ENCODE measurements around the gene SERTAD4.
A peak's percentile ranks its signal among the peaks of the same experiment; 100 is the strongest.

Gene SERTAD4

DNA sequence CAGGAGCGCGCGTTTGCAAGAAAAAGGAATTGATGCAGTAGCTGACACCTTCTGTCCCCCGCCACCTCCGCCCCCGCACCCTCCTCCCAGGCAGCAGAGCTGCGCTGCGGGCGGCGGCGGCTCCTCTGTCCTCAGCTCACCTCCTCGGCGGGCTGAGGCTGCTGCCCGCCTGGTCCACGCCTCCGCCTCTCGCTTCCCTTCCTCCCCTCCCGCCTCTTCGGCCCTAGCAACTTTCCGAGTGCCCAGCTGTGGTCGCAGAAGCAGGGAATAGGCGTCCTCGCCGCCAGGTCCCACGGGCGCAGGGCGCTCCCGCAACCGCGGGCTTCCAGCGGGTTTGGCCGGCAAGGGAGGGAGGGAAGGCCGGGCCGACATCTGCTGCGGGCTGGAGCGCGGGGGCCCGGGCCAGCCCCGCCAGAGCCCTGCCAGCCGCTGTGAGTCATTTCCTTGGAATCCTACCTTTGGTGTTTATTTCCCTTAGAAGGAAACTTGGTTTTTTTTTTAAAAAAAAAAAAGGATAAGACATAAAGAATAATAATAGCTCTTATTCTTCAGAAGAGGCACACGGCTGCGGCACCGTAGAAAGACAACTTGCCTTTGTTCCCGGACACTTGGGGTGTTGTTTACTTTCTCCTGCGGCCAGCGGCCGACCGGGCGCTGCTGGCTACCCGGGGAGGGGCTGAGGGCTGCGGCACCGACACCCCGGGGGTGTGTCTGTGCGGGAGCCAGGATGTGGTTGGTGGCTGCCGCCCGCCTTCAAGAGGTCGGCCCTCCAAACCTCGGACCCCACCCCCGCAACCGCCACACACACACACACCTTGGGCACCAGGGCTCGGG is 1.1 kb downstream of the SERTAD4 start:
- DNase-seq: peak; percentile 67

DNA sequence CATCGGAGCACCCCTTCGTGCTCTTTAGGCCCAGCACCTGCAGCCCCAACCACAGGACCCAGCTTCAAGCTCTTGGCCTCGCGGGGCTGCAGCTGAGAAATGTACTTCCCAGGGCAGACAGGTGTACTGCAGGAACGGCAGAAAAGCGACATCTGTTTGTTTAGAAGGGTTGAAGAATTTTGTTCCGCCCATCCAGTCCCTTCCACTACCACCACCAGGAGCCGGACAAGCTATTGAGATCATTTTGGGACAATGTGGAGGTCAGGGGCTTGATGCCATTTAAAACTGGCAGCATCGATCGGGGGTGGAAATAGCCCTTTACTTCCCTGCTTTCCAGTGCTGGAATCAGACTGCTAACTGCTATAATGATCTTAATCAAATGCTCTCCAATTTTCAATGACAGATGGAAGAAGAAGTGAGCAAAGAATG is 1.7 kb downstream of the SERTAD4 start:
- no peak for DNase-seq

DNA sequence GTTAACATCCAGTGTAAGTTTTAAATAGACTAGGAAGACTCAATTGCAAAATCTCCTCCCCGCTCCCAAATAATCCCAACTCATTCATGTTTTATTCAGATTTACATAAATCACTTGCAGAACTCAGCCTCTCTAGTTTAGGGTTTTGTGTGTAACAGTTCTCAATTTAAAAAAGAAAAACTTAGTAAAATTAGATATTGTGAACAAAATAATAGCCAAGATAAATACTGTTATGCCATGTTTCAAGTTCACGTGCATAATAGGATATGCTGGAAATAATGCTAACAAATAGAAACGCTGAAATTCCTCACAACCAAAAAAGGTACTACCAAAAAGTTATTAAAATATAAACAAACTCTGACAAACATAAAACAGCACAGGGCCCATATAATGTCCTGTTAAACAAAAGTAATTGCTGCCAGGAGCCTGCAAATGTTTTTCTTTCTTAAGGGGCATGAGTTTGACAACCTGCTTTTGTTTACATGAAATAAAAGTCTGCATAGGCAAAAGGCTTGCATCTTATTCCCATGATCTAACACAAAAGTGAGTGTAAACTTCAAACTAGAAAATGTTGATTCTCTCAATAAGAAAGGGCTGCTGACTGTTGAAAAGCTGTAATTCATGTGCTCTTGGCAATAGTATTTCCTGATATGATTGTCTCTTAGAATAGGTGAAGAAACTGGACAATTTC is 2.9 kb downstream of the SERTAD4 start:
- DNase-seq: no peak

DNA sequence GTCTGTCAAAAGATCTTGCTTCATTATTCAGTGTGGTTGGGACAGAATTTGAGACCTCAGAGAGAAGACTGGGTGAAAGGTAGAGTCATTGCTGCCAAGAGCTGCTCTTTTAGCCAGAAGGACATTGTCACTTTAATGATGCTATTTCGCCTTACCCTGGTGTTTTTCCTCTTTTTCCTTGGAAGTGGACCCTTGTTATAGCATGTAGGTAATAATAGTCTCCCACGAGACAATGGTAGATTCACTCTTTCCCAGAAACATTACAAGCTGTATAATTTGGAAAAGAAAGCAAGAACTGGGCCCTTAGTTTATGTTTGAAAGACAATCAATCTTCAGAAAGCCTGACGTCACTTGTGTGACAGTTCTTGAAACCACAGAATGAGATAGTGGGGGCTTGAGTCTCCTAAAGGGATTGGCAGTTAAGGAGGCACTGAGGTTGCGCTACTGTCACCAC is 3.8 kb downstream of the SERTAD4 start:
- no peak for DNase-seq

DNA sequence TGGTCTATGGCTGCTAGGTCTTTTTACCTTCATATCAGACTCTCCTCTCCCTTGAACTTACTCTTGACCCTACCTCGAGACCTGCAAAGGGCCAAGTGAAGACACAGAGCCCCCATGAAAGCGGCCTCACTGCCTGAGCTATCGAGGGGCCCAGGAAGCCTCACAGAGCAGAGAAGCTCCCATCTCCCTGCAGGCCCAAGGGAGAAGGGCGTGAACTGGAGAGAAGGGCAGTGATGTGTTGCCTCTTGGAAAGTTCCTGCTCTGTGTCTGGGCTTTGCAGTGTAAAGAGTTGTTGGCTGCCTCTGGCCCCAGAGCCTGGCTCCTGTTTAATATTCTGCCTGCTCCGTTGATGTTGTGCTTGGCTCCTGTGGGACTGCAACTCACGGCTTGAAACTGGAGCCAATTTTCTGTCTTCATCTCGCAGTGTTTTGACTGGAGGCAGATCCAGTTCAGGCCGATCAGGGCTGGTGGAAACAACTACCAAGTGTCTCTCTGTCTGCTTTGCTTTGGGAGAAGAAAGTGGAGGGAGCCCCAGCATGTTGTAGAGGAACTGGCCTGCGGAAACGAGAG is 4.3 kb downstream of the SERTAD4 start:
- peak; percentile 53 for DNase-seq

DNA sequence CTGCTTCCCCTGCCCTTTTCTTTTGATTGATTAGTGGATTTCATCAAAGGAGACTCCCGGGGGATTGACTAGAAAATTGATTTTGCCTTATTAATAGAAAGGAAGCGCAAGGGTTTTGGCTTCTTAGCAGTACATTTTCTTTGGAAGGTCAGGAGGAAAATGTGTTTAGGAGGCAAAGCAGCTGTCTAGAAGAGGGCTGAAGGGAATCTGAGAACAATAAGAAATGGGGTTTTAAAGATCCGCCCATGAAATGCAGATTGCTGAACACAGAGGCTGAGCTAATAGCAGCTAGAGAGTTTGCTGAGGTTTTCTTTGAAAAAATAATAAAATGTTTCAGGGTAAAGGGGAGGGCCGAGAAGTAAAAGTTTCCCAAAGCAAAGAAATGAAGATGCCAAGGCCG is 4.9 kb downstream of the SERTAD4 start:
- no peak for DNase-seq

DNA sequence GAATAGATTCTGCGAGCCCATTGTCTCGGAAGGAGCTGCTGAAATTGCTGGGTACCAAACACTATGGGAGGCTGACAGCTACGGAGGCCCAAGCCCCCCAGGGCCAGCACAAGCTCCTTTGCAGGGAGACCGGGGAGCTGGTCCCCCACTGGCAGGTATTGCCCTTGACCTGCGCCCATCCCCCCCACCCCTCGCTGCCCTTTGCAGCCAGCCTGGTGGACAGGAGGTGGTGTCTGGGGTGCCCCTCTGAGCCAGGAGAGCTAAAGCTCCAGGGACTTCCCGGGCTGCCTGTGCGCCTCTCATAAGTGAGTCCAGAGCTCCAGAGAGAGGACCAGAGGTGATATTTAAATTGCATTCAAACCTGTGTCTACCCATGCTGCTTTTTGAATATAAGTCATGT is 5.4 kb downstream of the SERTAD4 start:
- no peak for DNase-seq

DNA sequence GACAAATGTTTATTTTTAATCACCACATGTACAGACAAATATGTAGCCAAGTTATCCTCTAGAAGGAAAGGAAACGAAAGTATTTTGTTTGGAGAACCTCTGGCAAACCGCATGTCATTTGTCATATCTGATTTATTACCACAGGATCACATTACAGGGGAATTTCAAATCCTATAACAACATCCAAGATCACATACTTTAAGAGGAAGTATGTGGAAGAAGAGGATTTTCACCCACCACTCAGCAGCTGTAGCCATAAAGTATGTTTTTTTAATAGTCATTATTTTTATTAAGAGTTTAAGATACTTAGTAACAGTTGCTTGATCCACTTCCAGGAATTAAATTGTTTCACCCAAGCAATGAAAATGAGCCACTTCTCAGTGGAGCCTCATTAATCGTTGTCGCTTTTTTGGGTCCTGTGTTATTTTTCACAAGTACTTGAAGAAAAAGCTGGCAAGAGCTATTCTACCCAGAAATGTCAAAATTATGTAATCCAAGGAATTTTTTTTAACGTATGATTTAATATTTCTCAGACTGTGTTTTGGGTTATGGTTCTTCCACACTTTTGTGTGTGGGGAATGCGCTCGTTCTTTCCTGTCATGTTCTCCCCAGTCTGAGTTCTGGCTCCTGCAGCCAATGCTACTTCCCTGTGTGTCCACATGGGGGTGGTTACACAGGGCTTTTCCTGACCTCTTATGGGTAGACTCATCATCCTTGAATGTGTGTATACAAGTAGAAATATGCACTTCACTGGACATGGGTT is 6.9 kb downstream of the SERTAD4 start:
- peak; percentile 88 for DNase-seq

DNA sequence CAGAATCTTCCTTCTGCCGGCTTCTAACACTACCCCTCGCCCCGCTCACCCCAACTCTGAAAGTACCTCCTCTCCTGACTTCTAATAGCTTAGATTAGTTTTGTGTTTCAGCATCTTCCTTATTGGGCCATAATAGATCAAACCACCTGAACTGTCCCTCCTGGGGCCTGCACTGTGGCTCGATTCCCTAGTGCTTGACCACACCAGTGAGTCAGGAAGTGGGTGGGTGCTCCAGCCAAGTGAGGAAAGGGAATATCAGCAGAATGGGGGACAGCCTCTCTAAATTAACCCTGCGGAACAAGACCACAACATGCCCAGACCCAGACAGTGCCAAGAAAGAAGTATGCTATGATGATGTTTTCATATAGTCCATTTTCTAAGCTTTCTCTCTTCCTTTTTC is 8.5 kb downstream of the SERTAD4 start:
- no peak for DNase-seq

DNA sequence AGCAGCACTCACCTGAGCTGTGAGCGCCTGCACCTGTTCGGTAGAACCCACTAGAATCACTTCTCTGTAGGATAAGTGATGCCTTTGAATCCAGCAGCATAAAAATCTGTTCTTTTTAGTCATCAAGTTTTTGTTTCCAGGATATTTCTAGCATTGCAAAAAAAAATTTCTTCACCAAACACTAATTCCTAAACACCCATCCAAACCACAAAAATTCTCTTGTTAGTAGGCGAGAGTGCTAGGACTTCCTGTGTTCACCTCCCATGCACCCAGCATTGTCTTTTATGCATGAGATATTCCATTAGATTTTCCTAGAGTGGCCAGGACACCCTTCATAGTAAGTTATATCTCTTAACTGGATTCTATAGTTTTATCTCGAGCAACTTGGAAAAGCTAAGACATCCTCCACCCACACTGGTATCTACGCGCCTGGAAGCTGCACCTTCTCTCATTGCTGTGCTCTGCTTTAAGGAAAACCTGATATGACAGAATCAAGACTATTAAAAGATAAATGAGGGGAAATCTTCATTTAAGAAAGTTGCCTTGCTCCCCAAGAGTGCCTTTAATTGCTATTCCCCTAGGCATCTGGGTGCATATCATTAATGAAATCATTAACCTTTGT is 12.3 kb downstream of the SERTAD4 start:
- peak; percentile 21 for DNase-seq

DNA sequence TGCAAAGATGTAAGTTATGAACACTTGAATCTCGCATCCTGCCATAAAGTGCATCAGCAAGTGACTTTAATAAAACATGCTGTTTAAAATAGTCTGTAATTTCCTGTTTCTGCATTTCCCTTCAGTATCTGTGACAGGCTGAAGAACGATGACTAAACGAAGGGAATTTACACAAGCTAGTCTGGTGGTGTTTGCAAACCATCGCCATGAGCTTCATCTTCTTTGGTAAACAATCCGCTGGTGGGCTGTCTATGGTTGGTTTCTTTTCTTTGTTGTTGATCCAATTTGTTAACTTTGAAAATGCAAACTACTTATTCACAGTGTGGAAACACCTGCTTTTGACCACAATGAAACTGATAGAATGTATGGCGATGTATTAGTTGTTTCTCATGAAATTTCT is 13.9 kb downstream of the SERTAD4 start:
- DNase-seq: no peak

DNA sequence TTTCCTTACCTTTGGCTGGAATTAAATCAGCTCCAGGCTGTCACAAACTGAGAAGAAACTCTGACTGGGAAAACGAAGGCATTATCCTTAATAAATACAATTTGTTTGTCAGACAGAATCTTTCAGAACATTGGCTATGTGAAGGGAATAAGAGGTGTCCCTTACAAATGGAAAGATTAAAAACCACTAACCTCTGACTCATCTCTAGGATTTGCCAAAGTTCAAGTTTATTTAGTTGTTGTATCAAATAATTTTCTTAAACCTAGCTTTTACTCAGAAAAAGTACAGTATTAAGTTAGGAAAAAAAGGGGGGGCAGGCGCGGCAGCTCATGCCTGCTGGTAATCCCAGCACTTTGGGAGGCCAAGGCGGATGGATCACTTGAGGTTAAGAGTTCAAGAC is 15.7 kb downstream of the SERTAD4 start:
- DNase-seq: no peak

DNA sequence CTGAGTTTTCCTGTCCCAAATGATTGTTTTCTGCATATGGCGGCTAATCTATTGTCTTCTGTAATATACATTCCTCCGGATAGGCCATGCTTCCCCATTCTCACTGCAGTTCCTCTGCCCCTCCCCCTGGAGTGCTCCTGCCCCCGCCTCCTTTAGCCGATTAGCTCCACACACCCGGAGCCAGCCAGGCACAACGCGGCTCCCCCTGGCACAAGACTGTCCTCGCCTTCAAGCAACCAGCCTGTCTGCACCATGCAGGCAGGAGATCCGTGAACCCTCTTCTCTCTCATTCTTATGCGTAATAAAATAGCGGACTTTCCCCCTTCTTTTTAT is 18.0 kb downstream of the SERTAD4 start:
- DNase-seq: no peak

DNA sequence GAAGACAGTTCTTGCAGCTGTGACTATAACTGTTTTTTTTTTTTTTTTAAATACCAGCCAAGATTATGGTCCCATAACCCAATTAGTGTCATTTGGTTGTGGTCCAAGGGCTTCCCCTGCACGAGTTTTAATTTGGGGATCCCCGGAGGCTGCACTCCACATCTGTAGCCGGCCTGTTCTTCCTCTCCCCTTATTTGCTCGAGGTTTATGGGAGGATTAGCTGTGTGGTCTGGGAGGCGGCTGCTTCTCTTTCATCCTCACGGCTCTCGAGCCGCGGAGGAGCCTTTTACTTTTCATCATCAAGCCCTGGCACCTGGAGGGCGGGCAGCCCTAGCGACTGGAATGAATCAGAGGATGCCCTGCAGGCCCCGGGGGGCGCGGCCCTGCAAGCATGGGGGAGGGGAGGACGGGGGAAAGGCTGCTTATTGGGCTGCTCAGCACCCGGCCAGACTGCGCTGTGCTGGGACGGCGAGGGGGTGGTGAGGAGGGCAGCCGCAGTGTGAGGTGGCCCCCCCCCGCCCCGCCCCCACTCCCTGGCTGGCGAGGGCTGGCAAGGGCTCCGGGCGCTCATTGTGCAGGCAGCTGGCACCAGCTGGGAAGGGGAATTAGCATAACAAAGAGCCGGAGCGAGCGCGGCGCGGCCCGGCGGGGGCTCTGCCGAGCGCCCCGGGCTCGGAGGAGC is 18.5 kb downstream of the SERTAD4 start:
- DNase-seq: peak; percentile 80

DNA sequence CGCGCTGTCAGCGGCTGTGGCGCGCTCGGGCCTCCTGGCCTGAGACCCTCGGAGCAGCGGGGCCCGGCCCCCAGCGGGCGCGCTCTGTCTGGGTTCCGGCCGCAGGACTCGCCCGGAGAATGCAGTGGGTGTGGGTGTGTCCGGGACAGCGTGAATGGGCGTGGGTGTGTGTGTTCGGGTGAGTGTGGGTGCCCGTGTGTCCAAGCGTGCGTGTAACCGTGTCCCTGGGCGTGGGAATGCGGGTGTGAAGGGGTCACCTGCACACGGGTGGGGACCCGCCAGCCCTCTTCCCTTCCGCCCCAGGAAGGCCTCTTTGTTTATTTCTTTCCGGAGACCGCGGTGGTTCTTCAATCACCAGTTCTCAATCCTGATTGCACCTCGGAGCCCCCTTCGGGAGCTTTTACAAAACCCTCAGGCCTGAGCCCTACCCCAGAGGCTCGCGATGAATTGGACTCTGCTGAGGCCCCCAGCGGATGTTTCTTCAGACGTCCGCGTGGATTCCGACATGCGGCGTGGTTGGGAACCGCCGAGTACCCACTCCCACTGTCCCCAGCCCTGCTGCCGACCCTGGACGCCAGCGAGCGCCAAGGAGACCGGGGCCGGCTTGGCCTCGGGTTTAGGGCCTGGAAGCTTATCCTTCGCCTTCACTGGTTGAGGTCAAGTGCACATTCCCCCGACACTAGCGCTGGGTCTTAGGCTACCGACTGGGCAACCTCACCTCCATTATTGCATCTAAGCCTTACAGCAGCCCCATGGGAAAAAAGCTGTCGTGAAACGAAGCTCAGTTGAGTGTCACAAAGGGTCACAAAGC is 19.3 kb downstream of the SERTAD4 start:
- no peak for DNase-seq

DNA sequence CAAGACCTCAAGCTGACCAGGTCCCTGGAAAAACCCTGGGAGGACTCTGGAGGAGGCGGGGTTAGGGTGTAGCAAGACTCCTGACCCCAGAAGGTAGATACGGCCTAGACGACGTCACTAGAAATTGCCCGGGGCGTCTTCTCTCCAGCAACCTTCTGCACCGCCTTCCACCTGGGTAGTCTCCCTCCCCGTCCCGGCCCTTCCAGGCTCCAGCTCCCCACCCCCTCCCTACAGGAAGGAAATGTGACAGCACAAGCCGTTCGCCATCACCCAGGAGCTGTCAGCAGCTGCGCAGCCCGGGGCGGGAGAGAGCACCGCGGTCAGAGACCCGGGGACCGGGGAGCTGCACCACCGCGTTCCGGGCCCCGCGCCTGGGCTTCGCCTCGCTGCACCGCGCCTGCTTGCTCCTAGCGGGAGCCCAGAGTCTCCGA is 20.0 kb downstream of the SERTAD4 start:
- no peak for DNase-seq

DNA sequence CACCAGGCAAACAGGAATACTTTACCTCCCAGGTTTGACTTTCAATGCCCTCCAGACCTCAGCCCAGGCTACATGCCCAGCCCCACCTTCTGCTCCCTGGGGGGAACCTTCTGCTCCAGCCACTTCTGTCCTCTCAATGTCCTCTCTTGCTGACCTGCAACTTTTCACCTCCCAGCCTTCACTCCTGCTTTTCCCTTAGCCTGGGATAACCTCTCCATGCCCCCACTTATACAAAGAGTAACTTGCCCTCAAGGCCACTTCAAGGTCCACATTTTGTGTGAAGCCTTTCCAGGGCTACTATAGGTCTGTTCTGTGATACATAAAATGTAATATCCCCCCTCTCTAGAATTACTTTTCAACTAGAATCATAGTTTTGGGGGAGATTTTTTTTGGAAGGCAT is 21.7 kb downstream of the SERTAD4 start:
- no peak for DNase-seq

DNA sequence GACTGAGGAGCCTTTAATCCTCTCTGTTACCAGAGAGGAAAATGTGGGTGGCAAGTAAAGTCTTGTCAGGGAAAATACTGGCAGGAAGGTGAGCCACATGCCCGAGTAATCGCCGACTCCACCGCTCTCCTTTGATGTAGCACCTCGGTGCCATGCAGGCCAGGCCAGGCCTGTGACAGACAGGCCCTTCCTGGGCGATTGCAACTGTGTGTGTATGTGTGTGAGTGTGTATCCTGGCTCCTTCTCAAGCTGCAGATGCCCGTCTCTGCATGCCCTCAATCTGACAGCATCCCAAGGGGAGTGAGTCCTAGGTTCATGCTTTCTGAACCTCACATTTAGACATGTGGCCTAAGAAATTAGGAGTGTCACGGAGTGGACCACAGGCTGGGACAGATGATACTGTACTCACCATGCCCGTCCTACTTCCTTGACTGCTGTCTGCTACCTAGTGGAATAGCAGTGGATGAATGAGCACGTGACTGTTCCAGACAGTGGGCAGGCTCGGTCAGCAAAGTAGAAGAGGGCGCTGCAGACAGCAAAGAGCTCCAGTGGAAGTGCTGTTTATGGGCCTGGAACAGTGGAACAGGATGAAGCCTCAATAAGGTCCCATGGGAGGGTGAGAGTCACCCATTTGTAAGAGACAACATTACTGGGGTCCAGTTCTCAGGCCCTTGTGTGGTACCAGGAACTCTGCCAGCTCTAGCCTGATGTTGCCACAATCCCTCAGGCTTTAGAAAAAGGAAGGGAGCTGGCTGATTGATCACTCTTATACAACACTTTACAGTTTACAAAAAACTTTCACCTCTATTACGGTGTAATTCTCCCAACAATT is 25.3 kb downstream of the SERTAD4 start:
- peak; percentile 48 for DNase-seq

DNA sequence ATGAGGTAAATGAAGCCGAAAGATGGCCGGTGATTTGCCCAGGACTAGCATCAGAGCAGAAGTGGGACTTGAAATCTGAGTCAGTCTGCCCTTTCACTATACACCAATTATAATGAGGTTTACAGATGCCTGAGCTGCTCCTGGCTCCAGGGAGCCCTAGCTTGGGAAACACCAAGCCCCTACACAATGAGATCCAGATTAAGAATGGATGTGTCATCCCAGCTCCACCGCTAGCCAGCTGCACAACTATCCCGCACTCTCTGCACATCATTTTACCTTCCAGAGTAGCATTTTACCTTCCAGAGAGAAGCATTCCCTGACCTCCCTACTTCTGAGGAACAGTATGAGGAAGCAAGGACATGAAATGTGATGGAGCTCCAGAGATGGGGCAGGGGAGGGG is 27.0 kb downstream of the SERTAD4 start:
- DNase-seq: no peak

DNA sequence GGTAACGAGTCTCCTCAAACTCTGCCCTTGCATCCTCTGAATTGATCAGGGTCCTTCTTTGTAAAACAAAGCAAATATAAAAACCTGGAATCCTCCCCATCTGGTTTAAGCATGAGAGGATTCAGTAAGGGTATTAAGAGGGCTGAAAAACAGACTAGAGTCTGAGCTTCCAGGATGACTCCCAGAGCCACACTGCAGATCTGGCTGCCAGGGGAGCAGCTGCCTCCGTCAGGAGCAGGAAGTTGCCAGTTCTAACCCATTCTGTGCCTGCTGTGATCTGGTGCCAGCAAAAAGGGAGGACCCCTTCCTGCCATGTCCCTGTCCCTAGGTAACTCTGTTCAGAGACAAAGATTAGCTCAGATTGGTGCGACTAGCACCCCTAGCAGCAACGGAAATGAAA is 27.5 kb downstream of the SERTAD4 start:
- DNase-seq: no peak

Data from kidney glomerular epithelial cell (primary cell).